Mesothelial cell of epicardium (in vitro differentiated cells): ENCODE data around the gene ZFAND6. TPM values are rescaled to one million over a fixed set of nuclear protein-coding genes. Genes with fewer than 3 reads are reported as not detected.
"Not testable (repeated sequence)": the region's sequence is repeated elsewhere in the genome, so short reads cannot be mapped to it uniquely, and the experiment has no call there.

Source experiments
- DNase-seq, 2 experiments: peaks; one replicate each; pipeline ENCODE4 v3.0.0; 2021; ENCODE audit warnings: low spot score in 2 of 2; ENCODE audit not compliant: unreplicated experiment in 2 of 2
- H3K27ac Mint-ChIP-seq: 2 replicates; pipeline ENCODE4 v1.8.0; 2021; ENCODE audit warnings: mixed read lengths
- H3K27me3 Mint-ChIP-seq: 2 replicates; pipeline ENCODE4 v1.8.0; 2021; ENCODE audit warnings: low read depth, mixed read lengths
- H3K36me3 Mint-ChIP-seq: 2 replicates; pipeline ENCODE4 v1.8.0; 2021; ENCODE audit warnings: mixed read lengths
- H3K4me1 Mint-ChIP-seq: 2 replicates; pipeline ENCODE4 v1.8.0; 2021; ENCODE audit warnings: mixed read lengths
- H3K4me3 Mint-ChIP-seq: 2 replicates; pipeline ENCODE4 v1.8.0; 2021; ENCODE audit warnings: mild to moderate bottlenecking, moderate library complexity, mixed read lengths
- H3K9me3 Mint-ChIP-seq: 2 replicates; pipeline ENCODE4 v1.8.0; 2021; ENCODE audit warnings: mixed read lengths
- total RNA-seq: library from RNA; stranded (reverse); gene quantifications from 3 replicates; pipeline ENCODE4 v1.2.1, GENCODE V29; 2021
- TF ChIP-seq, protein P1 (sequence below): fragments of 200-600 bp; sonication (generic); IDR thresholded peaks from one replicate; pipeline ENCODE4 v1.5.0; 2021; ENCODE audit warnings: antibody characterized with exemption; ENCODE audit not compliant: unreplicated experiment

The ZFAND6 gene
- total RNA-seq, 1 donor from 2014 or later, result 88.8 TPM

DNA sequence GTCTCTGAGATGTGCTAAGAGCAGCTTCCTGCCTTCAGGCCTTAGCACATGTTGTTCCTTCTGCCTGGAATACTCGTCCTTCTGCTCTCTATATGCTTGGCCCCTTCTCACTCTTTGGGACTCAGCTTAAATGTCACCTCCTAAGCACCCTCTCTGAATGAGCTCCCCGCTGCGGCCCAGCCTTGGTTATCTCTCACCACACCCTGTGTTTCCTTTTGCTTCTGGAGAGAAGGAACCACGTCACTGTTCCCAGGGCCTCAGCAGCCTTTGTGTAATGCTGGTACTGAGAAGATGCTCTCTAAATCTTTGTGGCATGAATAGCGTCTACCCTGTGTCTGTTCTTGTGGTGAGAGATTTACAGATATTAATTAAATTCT is 95.5 kb downstream of the ZFAND6 start:
- TF ChIP-seq, protein P1, sequence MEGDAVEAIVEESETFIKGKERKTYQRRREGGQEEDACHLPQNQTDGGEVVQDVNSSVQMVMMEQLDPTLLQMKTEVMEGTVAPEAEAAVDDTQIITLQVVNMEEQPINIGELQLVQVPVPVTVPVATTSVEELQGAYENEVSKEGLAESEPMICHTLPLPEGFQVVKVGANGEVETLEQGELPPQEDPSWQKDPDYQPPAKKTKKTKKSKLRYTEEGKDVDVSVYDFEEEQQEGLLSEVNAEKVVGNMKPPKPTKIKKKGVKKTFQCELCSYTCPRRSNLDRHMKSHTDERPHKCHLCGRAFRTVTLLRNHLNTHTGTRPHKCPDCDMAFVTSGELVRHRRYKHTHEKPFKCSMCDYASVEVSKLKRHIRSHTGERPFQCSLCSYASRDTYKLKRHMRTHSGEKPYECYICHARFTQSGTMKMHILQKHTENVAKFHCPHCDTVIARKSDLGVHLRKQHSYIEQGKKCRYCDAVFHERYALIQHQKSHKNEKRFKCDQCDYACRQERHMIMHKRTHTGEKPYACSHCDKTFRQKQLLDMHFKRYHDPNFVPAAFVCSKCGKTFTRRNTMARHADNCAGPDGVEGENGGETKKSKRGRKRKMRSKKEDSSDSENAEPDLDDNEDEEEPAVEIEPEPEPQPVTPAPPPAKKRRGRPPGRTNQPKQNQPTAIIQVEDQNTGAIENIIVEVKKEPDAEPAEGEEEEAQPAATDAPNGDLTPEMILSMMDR, result no peak
- H3K4me1 Mint-ChIP-seq, result peaks cover 32% of the 10 kb centered on the region
- no peak for DNase-seq
- H3K27me3 Mint-ChIP-seq, result no peaks in the 10 kb centered on the region
- H3K4me3 Mint-ChIP-seq, result peak overlapping the region; percentile 81
- H3K36me3 Mint-ChIP-seq, result peaks cover 5% of the 10 kb centered on the region
- H3K9me3 Mint-ChIP-seq, result no peaks in the 10 kb centered on the region
- peak overlapping the region; percentile 68 for H3K27ac Mint-ChIP-seq

DNA sequence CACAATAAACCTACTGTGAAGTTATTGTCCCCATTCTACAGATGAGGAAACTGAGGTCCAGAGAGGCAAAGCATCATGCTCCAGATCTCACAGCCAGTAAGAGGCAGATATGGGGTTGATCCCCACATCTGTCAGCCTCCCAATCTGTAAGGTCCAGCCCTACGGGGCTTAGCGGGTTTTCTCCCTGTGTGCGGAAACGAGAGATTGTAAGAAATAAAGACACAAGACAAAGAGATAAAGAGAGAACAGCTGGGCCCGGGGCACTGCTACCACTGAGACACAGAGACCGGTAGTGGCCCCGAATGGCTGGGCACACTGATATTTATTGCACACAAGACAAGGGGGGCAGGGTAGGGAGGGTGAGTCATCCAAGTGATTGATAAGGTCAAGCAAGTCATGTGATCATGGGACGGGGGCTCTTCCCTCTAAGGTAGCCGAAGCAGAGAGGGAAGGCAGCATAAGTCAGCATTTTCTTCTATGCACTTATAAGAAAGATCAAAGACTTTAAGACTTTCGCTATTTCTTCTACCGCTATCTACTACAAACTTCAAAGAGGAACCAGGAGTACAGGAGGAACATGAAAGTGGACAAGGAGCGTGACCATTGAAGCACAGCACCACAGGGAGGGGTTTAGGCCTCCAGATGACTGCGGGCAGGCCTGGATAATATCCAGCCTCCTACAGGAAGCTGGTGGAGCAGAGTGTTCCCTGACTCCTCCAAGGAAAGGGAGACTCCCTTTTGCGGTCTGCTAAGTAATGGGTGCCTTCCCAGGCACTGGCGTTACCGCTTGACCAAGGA is 96.1 kb downstream of the ZFAND6 start:
- not testable (repeated sequence) for H3K9me3 Mint-ChIP-seq, DNase-seq, H3K27me3 Mint-ChIP-seq, H3K36me3 Mint-ChIP-seq, H3K4me3 Mint-ChIP-seq
- Mint-ChIP-seq H3K4me1 (peaks cover 33% of the 10 kb centered on the region), H3K27ac (peak overlapping the region; percentile 68)

DNA sequence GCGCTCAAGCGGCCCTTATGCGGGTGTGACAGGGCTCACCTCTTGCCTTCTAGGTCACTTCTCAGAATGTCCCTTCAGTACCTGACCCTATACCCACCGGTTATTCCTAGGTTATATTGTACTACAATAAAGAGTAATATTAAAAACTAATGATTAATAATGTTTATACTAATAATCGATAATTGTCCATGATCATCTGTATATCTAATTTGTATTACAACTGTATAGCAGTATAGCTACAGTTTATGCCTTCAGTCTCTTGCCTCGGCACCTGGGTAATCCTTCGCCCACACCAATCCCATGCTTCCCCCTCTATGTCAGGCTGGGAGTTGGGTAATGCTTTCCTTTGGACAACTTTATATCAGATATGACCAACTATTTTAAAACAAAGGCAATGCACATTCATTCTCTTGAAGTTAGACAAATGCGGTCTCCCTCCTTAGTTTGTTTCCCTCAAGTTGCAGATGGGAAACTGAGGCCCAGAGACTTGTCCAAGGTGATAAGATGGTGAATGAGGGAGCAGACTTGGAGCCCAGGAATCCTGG is 96.8 kb downstream of the ZFAND6 start:
- Mint-ChIP-seq H3K4me1 (peaks cover 39% of the 10 kb centered on the region), H3K4me3 (no peak overlapping the region), H3K27me3 (no peaks in the 10 kb centered on the region), H3K9me3 (no peaks in the 10 kb centered on the region), H3K36me3 (peaks cover 8% of the 10 kb centered on the region), H3K27ac (peak overlapping the region; percentile 68)
- no peak for DNase-seq
- TF ChIP-seq, protein P1, result no peak

DNA sequence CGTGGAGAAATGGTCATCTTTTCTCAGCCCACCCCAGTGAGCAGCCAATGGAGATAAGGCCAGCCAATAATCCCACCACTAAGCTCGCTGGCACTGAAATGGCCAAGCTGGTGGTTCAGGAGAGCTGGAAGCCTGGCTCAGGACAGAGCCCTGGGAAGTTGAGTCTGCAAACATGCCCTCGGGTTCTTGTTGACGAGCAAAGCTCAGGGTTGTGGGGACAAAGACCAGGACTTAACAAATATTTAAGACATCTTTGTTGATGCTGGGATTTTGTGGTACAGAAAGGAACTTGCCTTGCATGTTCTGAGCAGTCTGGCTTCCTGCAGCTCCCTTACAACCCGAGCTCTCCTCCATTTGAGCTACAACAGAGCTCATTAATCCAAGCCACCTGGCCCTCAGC is 97.7 kb downstream of the ZFAND6 start:
- no peak overlapping the region for H3K27ac Mint-ChIP-seq
- no peak for DNase-seq
- TF ChIP-seq, protein P1, result no peak
- no peaks in the 10 kb centered on the region for H3K27me3 Mint-ChIP-seq
- H3K4me3 Mint-ChIP-seq, result no peak overlapping the region
- H3K36me3 Mint-ChIP-seq, result peaks cover 17% of the 10 kb centered on the region
- H3K4me1 Mint-ChIP-seq, result peaks cover 45% of the 10 kb centered on the region
- H3K9me3 Mint-ChIP-seq, result no peaks in the 10 kb centered on the region

DNA sequence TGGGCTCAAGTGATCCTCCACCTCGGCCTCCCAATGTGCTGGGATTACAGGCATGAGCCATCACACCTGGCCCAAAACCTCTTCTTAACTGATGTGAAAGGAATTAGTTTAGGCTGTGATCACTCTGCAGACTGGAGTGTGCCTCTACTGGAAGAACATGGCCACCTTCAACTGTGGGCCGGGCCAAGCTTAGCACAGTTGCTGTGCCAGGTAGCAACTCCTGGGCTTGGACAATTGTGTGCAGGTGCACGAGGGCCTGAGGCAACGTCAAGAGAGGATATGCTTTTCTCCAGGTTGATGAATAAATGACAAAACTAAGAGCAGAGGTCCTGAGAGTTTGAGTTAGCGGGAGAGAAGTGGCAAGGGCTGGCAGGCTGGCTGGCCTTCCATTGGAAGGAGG is 99.8 kb downstream of the ZFAND6 start:
- no peak for DNase-seq
- Mint-ChIP-seq H3K4me1 (peaks cover 33% of the 10 kb centered on the region), H3K27ac (no peak overlapping the region), H3K4me3 (no peak overlapping the region), H3K9me3 (no peaks in the 10 kb centered on the region), H3K36me3 (peaks cover 35% of the 10 kb centered on the region), H3K27me3 (no peaks in the 10 kb centered on the region)
- TF ChIP-seq, protein P1, result no peak

DNA sequence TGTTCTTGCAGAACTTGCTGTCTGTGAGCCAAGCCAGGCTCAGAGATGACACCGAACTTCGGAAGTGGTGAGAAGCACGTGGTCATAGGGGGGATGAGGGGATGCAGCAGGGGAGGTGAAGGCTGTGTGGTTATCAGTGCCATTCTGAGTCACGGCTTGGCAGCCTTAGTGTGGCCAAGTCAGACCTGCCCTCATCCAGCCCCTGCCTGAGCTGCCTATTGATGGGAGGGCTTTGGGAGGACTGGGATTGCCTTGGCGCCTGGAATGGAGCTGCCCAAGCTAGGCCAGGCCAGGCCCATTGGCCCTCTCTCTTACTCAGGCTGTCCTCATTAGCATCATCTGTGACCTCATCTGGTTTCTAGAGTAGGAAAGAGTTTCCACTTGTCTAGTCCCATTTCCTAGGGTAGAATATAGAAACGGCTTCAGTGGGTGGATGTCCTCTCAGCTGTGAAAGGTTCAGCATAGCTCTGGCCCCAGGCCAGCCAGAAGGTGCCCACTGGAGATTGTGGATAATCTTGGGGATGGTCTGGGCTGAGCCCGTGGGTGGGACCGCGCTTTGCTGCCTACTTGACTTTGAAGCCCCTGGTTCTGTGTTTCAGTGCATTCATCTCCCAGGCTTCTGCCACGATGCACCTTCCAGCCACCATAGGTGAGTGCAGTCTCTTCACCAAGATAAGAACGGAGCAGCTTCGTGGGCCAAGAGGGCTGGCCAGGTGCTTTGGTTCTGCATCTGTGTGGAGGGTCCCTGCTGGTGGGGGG is 100.5 kb downstream of the ZFAND6 start:
- Mint-ChIP-seq H3K27ac (peak overlapping the region; percentile 30), H3K9me3 (no peaks in the 10 kb centered on the region), H3K4me3 (no peak overlapping the region), H3K36me3 (peaks cover 39% of the 10 kb centered on the region), H3K4me1 (peaks cover 26% of the 10 kb centered on the region), H3K27me3 (no peaks in the 10 kb centered on the region)
- DNase-seq, result no peak
- TF ChIP-seq, protein P1, result no peak
